Measurements from ENCODE around the gene SCARF2.
"Not testable (repeated sequence)": the region's sequence is repeated elsewhere in the genome, so short reads cannot be mapped to it uniquely, and the experiment has no call there.

SCARF2 gene

GRCh38 chr22:20427104-20427944, 10.3 kb downstream of the SCARF2 start:
- DNase-seq (ENCODE audit: low read depth), result no peak

- no peak for DNase-seq (ENCODE audit: low read depth)
Measured at GRCh38 chr22:20426259-20426615, 11.4 kb downstream of the SCARF2 start.

GRCh38 chr22:20425566-20426258, 11.9 kb downstream of the SCARF2 start:
- no peak for DNase-seq (ENCODE audit: low read depth)

- DNase-seq (ENCODE audit: low read depth), result no peak
Measured at GRCh38 chr22:20424932-20425565, 12.6 kb downstream of the SCARF2 start.

GRCh38 chr22:20424568-20424931, 13.1 kb downstream of the SCARF2 start:
- DNase-seq (ENCODE audit: low read depth), result no peak

GRCh38 chr22:20423906-20424551, 13.6 kb downstream of the SCARF2 start:
- DNase-seq (ENCODE audit: low read depth), result no peak

- no peak for DNase-seq (ENCODE audit: low read depth)
Measured at GRCh38 chr22:20423008-20423905, 14.4 kb downstream of the SCARF2 start.

GRCh38 chr22:20422271-20423007, 15.2 kb downstream of the SCARF2 start:
- DNase-seq (ENCODE audit: low read depth), result no peak

- no peak for DNase-seq (ENCODE audit: low read depth)
Measured at GRCh38 chr22:20421507-20421874, 16.1 kb downstream of the SCARF2 start.

GRCh38 chr22:20420157-20420842, 17.3 kb downstream of the SCARF2 start:
- no peak for DNase-seq (ENCODE audit: low read depth)

- no peak for DNase-seq (ENCODE audit: low read depth)
Measured at GRCh38 chr22:20419664-20419951, 18.0 kb downstream of the SCARF2 start.

GRCh38 chr22:20418211-20418788, 19.3 kb downstream of the SCARF2 start:
- peak; percentile 63 for DNase-seq (ENCODE audit: low read depth)

GRCh38 chr22:20415699-20416098, 21.9 kb downstream of the SCARF2 start:
- DNase-seq (ENCODE audit: low read depth), result not testable (repeated sequence)

GRCh38 chr22:20415241-20415640, 22.4 kb downstream of the SCARF2 start:
- not testable (repeated sequence) for DNase-seq (ENCODE audit: low read depth)

- DNase-seq (ENCODE audit: low read depth), result no peak
Measured at GRCh38 chr22:20414450-20414849, 23.2 kb downstream of the SCARF2 start.

- no peak for DNase-seq (ENCODE audit: low read depth)
Measured at GRCh38 chr22:20414059-20414440, 23.6 kb downstream of the SCARF2 start.

GRCh38 chr22:20413217-20414058, 24.2 kb downstream of the SCARF2 start:
- no peak for DNase-seq (ENCODE audit: low read depth)

GRCh38 chr22:20412474-20413216, 25.0 kb downstream of the SCARF2 start:
- no peak for DNase-seq (ENCODE audit: low read depth)

Data from activated T-helper 9 cell treated with anti-CD3 and anti-CD28 coated beads, Interleukin-2, amount 50 U/mL, for 16 hours (primary cell).